Measurements from ENCODE around the gene PLPP4. TPM values are rescaled to one million over a fixed set of nuclear protein-coding genes. Genes with fewer than 3 reads are reported as not detected.
A peak's percentile ranks its signal among the peaks of the same experiment; 100 is the strongest.

The PLPP4 gene
- total RNA-seq, 1 experiment from 2014 or later, result not detected

- peak overlapping the region; percentile 58 for H3K4me2 ChIP-seq (ENCODE audit: insufficient read depth, insufficient read length, low read length)
These were observed 575 bp downstream of the PLPP4 start for GRCh38 chr10:120457431-120458172.

More at GRCh38 chr10:120457431-120458172, 575 bp downstream of the PLPP4 start:
- Histone ChIP-seq H3K9ac (ENCODE audit: extremely low read depth, insufficient read length, low read length) (no peak overlapping the region), H3K4me1 (ENCODE audit: insufficient read depth, low read length) (no peaks in the 10 kb centered on the region), H3K23ac (ENCODE audit: insufficient read length, low read depth, low read length) (no peak overlapping the region), H2BK15ac (ENCODE audit: low read depth, low read length) (no peak overlapping the region), H4K91ac (ENCODE audit: insufficient read length, low read depth, low read length) (no peak overlapping the region), H3K79me2 (ENCODE audit: insufficient read depth, low read length) (no peaks in the 10 kb centered on the region), H3K9me3 (ENCODE audit: control insufficient read depth, low read depth, low read length) (no peaks in the 10 kb centered on the region), H2BK5ac (ENCODE audit: insufficient read length, low read length) (no peak overlapping the region), H4K8ac (replicated peaks; ENCODE audit: insufficient read length, low read depth, low read length) (no peak overlapping the region), H2BK120ac (ENCODE audit: low read depth, low read length, poor library complexity, severe bottlenecking) (no peak overlapping the region), H3K27ac (ENCODE audit: insufficient read length, low read depth, low read length) (no peak overlapping the region), H2BK20ac (ENCODE audit: low read depth, low read length, poor library complexity, severe bottlenecking) (no peak overlapping the region), H3K18ac (ENCODE audit: insufficient read length, low read depth, low read length) (no peak overlapping the region), H3T11ph (ENCODE audit: low read length) (no peak overlapping the region), H3K4ac (ENCODE audit: low read depth, low read length) (no peak overlapping the region), H3K27me3 (ENCODE audit: insufficient read depth, low read length) (peaks cover 20% of the 10 kb centered on the region; the same call in 1 of the 2 replicates), H2AK5ac (ENCODE audit: insufficient read length, low read length) (no peak overlapping the region), H3K14ac (ENCODE audit: insufficient read depth, low read length) (no peak overlapping the region; the same call in 1 of the 2 replicates), H3K79me1 (ENCODE audit: insufficient read depth, low read depth, low read length, poor library complexity, severe bottlenecking) (no peaks in the 10 kb centered on the region), H4K20me1 (ENCODE audit: control insufficient read depth, insufficient read depth, insufficient read length) (no peaks in the 10 kb centered on the region), H2BK12ac (ENCODE audit: insufficient read length, low read depth, low read length) (no peak overlapping the region), H4K5ac (ENCODE audit: insufficient read length, low read depth, low read length) (no peak overlapping the region), H3K23me2 (ENCODE audit: insufficient read length, low read depth, low read length, poor library complexity, severe bottlenecking) (peaks cover 11% of the 10 kb centered on the region), H2AFZ (ENCODE audit: low read length) (no peak overlapping the region), H3K56ac (ENCODE audit: insufficient read length, low read depth, low read length) (no peak overlapping the region)
- no peak for TF ChIP-seq CTCF (conservative IDR thresholded peaks at IDR 0.05)
- Mint-ChIP-seq H3K36me3 (ENCODE audit: insufficient read depth in 1 of 3, low read depth in 3 of 3) (no peaks in the 10 kb centered on the region; a peak in 2 of 7 replicates), H3K27ac (no peak overlapping the region), H3K9me3 (no peaks in the 10 kb centered on the region), H3K4me1 (peaks cover 8 to 12% of the 10 kb centered on the region in 2 experiments), H3K27me3 (ENCODE audit: low read depth) (peaks cover 83% of the 10 kb centered on the region), H3K4me3 (peak overlapping the region; percentile 56 to 80)
- no CpG with 5 or more reads among the region's 52 CpGs for WGBS (ENCODE audit: extremely low coverage, insufficient read length, low lambda C conversion rate)
- peak; percentile 39 for DNase-seq

Data from H9 (cell line).